Dedifferentiated amniotic fluid mesenchymal stem cell (primary cell): ENCODE results near the gene INPP5F.

ENCODE experiments used
- DNase-seq: peaks from one replicate; pipeline ENCODE4 v3.0.0-alpha.2; 2016; ENCODE audit errors: extremely low spot score

INPP5F gene, protein sequence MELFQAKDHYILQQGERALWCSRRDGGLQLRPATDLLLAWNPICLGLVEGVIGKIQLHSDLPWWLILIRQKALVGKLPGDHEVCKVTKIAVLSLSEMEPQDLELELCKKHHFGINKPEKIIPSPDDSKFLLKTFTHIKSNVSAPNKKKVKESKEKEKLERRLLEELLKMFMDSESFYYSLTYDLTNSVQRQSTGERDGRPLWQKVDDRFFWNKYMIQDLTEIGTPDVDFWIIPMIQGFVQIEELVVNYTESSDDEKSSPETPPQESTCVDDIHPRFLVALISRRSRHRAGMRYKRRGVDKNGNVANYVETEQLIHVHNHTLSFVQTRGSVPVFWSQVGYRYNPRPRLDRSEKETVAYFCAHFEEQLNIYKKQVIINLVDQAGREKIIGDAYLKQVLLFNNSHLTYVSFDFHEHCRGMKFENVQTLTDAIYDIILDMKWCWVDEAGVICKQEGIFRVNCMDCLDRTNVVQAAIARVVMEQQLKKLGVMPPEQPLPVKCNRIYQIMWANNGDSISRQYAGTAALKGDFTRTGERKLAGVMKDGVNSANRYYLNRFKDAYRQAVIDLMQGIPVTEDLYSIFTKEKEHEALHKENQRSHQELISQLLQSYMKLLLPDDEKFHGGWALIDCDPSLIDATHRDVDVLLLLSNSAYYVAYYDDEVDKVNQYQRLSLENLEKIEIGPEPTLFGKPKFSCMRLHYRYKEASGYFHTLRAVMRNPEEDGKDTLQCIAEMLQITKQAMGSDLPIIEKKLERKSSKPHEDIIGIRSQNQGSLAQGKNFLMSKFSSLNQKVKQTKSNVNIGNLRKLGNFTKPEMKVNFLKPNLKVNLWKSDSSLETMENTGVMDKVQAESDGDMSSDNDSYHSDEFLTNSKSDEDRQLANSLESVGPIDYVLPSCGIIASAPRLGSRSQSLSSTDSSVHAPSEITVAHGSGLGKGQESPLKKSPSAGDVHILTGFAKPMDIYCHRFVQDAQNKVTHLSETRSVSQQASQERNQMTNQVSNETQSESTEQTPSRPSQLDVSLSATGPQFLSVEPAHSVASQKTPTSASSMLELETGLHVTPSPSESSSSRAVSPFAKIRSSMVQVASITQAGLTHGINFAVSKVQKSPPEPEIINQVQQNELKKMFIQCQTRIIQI

GRCh38 chr10:119725828-119726675, at the start of gene INPP5F:
TSS of gene INPP5F (plus strand) at chr10:119726050. CDS start at chr10:119726263, 213 bp downstream.
- DNase-seq = peak; percentile 99

- DNase-seq = no peak
Measured at GRCh38 chr10:119677126-119677525, 48.7 kb upstream of the INPP5F start.

- no peak for DNase-seq
Measured at GRCh38 chr10:119677904-119678755, 47.7 kb upstream of the INPP5F start.

DNA sequence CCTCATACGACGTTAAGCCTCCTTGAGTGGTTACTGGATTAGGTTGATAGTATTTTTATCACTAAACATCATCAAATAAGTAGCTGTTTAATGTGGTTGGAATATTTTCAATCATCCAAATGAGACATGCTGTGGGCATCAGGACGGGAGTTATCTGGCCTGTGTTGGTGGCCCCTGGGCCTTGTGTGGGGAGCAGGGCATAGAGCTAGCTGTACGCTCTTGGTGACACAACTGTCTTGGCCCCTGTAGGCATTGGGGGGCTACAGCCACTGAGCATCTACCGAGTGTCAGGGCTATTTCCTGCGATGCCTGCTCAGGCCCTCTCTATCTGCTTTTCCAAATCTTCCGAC, 46.4 kb upstream of the INPP5F start:
- DNase-seq = no peak

GRCh38 chr10:119680050-119680449, 45.8 kb upstream of the INPP5F start:
- DNase-seq = no peak

GRCh38 chr10:119680650-119681081, 45.2 kb upstream of the INPP5F start:
- no peak for DNase-seq

DNA sequence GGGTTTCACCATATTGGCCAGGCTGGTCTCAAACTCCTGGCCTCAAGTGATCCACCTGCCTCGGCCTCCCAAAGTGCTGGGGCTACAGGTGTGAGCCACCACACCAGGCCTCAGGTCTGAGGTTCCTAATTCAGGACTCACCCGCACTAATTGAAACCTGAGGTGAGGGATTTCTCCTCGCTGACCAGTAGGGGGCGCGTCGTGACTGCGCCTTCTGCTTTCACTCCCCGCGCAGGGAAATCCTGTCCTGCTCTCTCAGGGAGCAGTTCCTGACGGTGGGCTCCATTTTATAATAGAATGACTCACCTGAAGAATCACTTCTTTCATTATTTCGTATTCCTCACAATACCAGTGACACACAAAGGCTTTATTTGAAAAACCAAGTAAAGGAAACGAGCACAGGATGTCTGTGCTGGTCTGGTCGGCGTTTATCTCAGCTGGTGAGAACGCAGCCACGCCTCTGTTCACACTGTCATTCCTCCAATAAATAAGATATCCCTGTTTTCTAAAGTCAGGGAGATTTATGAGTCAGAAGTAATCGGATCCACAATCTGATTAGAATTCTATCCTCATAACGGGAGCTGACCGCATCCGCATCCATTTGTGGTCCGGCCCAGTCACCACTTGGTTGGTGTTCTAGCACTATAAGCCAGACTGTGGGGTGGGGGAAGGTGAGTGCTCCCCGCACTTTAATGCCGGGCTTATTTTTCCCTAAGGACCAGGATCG, 39.2 kb upstream of the INPP5F start:
- DNase-seq = peak; percentile 77

DNA sequence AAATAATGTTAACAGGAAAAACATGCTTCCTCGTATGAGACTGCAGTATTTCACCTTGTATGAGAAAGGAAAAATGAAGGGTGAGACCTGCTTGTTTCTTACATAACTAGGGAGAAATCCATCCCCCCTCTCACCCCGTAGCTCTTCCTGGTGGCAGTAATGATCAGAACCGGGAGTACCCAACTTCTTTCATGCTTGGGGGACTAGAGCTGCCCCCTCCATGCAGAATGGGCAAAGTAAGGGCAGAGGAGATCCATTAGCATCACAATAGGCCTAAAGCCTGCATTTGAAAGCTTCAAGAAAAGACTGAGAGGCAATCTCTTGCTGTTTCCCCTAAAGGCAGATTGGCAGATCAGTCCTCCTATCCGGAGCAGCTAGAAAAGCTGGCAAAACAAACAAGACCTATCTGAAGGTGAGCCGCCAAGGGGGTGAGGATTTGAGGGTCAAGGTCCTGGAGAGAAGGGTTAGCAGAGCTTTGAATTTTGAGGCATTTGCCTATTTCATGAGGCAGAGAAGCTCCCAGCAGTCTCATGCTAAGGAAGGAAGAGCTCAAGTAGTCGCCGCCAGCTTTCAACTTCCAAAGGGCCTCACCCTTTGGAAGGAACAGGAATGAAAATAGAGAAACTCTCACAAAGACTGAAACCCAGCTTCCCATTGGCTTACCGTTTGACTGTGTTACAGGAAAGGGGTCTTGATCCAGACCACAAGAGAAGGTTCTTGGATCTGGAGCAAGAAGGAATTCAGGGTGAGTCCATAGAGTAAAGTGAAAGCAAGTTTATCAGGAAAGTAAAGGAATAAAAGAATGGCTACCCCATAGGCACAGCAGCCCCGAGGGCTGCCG, 38.4 kb upstream of the INPP5F start:
- no peak for DNase-seq

GRCh38 chr10:119688033-119688508, 37.8 kb upstream of the INPP5F start:
- no peak for DNase-seq

DNA sequence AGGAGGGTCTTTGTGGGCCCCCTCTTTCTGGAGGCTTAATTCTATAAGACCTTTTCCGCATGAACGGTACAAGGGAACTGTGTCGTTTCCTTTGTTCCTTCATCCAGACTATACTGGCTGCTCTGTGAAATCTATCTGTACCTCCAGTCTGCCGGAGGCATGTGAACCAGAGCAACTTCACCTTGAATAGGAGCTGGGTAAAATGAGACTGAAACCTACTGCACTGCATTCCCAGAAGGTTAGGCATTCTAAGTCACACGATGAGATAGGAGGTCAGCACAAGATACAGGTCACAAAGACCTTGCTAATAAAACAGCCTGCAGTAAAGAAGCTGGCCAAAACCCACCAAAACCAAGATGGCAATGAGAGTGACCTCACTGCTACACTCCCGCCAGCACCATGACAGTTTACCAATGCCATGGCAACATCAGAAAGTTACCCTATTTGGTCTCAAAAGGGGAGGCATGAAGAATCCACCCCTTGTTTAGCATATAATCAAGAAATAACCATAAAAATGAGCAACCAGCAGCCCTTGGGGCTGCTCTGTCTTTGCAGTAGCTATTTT, 36.8 kb upstream of the INPP5F start:
- no peak for DNase-seq

GRCh38 chr10:119691726-119692125, 34.1 kb upstream of the INPP5F start:
- DNase-seq = no peak

- no peak for DNase-seq
Measured at GRCh38 chr10:119693262-119693957, 32.4 kb upstream of the INPP5F start.

DNA sequence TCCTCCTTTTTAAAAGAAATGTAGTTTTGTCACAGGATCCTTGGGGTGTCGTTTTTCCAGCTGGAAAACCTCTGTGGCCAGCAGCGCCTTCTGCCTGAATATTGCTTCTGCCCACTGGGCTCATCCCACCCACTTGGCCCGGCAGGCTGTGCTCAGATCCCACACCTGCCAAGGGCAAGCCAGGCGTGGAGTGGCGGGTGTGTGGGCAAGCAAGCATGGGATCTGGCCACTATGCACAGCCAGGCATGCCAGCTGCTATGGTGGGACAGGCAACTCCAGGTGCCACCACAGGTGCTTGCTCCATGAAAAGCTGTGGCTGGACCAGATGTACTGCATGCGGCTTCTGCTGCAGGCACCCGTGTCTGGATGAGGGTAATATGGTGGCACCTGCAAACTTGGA, 31.2 kb upstream of the INPP5F start:
- DNase-seq = no peak

DNA sequence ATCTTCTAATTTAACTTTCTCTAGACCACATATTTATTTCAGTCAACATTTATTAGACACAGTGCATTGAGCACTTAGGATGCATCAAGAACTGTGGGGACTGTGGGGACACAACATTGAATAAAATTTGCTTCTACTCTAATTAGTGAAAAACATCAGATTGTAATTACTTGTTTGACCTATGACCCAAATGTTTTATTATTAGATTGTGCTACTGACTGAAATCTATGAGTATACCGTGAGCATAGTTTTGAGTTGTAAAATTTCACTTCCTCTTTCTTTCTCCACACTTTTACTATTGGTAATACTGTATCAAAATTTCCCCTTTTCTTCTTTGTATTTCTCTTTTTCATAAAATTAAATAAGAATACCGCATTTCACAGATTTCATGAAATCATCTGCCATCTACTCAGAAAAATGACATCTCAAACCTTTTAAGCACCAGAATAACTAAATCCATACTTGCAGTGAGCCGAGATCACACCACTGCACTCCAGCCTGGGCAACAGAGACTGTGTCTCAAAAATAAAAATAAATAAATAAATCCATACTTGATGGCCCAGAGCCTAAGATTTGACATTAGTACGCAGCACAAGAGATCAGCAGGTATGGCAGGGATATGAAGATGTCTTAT, 25.4 kb upstream of the INPP5F start:
- no peak for DNase-seq

- peak; percentile 26 for DNase-seq
Measured at GRCh38 chr10:119701861-119702260, 24.0 kb upstream of the INPP5F start.

DNA sequence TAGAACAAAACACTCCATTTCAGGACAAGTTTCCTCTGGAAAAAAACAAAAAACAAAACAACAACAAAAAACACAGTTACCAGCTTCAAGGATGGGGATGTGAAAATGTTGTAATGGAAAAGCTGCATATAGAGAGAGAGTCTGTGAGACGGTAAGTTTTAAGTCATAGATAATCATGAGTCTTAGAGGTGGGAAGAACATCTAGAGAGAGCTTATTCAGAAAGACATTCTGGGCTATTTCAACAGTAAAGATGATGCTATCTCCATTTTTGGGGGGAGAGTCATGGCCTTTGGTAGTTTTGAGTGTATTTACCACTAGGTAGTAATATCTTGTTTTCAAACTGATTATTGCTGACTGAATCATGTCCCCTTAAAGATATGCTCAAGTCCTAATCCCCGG, 23.3 kb upstream of the INPP5F start:
- no peak for DNase-seq

DNA sequence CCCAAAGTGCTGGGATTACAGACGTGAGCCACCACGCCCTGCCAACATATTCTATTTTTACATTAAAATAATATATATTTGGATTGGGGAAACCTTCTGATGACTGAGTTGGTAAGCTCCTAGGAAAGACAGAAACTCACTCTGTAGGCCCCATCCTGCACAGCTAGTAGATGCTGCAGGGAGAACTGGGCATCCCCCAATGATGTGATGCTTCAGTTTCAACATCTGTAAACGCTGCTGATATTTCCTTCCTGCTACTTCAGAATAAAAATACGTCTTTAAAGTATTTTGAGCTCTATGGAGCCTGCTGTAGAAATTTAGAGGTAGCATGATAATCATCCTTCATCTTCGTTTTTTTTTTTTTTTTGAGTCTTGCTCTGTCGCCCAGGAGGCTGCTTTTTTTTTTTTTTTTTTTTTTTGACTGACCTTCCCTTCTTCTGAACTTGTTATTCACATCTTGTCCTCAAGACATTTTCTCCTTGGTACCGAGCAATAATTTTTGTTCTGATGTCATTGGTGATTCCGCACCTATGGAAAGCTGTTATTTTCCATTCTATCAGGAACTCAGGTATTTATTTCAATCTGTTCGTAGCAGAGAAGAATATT, 21.8 kb upstream of the INPP5F start:
- DNase-seq = no peak
